SK-N-SH treated with all-trans-retinoic acid at 6 μM for 48 hours (cell line): ENCODE measurements around the gene TIPRL.
A peak's percentile ranks its signal among the peaks of the same experiment; 100 is the strongest.
"Not testable (repeated sequence)": the region's sequence is repeated elsewhere in the genome, so short reads cannot be mapped to it uniquely, and the experiment has no call there.

Experiments used
- ATAC-seq: fragments of 200-7000 bp; cut with Tn5 transposase; 3 replicates; pipeline ENCODE4 v1.9.1; 2020; ENCODE audit warnings: mild to moderate bottlenecking, moderate library complexity
- BACH2 ChIP-seq: fragments of 250-450 bp; sonication (Bioruptor Pico); IDR thresholded peaks from 2 replicates; pipeline ENCODE4 v1.9.0; 2021; ENCODE audit warnings: mild to moderate bottlenecking, borderline replicate concordance
- CREB5 ChIP-seq: fragments of 250-450 bp; sonication (Bioruptor Pico); IDR thresholded peaks from 2 replicates; pipeline ENCODE4 v1.5.1; 2020; ENCODE audit warnings: low read depth, mild to moderate bottlenecking, moderate library complexity
- CSDC2 ChIP-seq: fragments of 250-450 bp; sonication (Bioruptor Pico); IDR thresholded peaks from 2 replicates; pipeline ENCODE4 v1.5.0; 2020; ENCODE audit warnings: mild to moderate bottlenecking, moderate library complexity
- ESRRG ChIP-seq: fragments of 250-450 bp; sonication (Bioruptor Pico); IDR thresholded peaks from 2 replicates; pipeline ENCODE4 v1.6.1; 2021; ENCODE audit warnings: mild to moderate bottlenecking
- GLIS3 ChIP-seq: fragments of 250-450 bp; sonication (Bioruptor Pico); IDR thresholded peaks from 2 replicates; pipeline ENCODE4 v1.5.0; 2020; ENCODE audit warnings: mild to moderate bottlenecking, moderate library complexity
- ISL1 ChIP-seq: fragments of 250-450 bp; sonication (Bioruptor Pico); IDR thresholded peaks from 2 replicates; pipeline ENCODE4 v2.1.2; 2022; ENCODE audit warnings: mild to moderate bottlenecking, moderate library complexity
- OSR1 ChIP-seq: fragments of 250-450 bp; sonication (Bioruptor Pico); IDR thresholded peaks from 2 replicates; pipeline ENCODE4 v1.8.0; 2022; ENCODE audit warnings: moderate library complexity, mild to moderate bottlenecking, inconsistent platforms
- POU6F1 ChIP-seq: fragments of 250-450 bp; sonication (Bioruptor Pico); IDR thresholded peaks from 2 replicates; pipeline ENCODE4 v1.8.0; 2021; ENCODE audit warnings: low read depth, mild to moderate bottlenecking, moderate library complexity, borderline replicate concordance
- PPARA ChIP-seq: fragments of 250-450 bp; sonication (Bioruptor Pico); IDR thresholded peaks from 2 replicates; pipeline ENCODE4 v1.5.0; 2020; ENCODE audit warnings: mild to moderate bottlenecking, borderline replicate concordance
- RARB ChIP-seq: fragments of 250-450 bp; sonication (Bioruptor Pico); IDR thresholded peaks from 2 replicates; pipeline ENCODE4 v1.8.0; 2021; ENCODE audit warnings: mild to moderate bottlenecking, moderate library complexity
- SNAI2 ChIP-seq: fragments of 250-450 bp; sonication (Bioruptor Pico); IDR thresholded peaks from 2 replicates; pipeline ENCODE4 v1.5.0; 2020; ENCODE audit warnings: mild to moderate bottlenecking, moderate library complexity
- TOX ChIP-seq: fragments of 250-450 bp; sonication (Bioruptor Pico); IDR thresholded peaks from 2 replicates; pipeline ENCODE4 v1.8.0; 2021; ENCODE audit warnings: mild to moderate bottlenecking, moderate library complexity, borderline replicate concordance
- TSHZ2 ChIP-seq: fragments of 250-450 bp; sonication (Bioruptor Pico); IDR thresholded peaks from 2 replicates; pipeline ENCODE4 v1.5.0; 2020; ENCODE audit warnings: mild to moderate bottlenecking, moderate library complexity
- ZC3H10 ChIP-seq: fragments of 250-450 bp; sonication (Bioruptor Pico); IDR thresholded peaks from 2 replicates; pipeline ENCODE4 v1.5.1; 2021; ENCODE audit warnings: mild to moderate bottlenecking, moderate library complexity
- ZFP3 ChIP-seq: fragments of 250-450 bp; sonication (Bioruptor Pico); IDR thresholded peaks from 2 replicates; pipeline ENCODE4 v1.5.0; 2020; ENCODE audit warnings: mild to moderate bottlenecking, moderate library complexity
- ZNF565 ChIP-seq: fragments of 450-650 bp; formaldehyde crosslinking; conservative IDR thresholded peaks from 2 replicates; pipeline ENCODE4 v1.5.0; 2020; ENCODE audit warnings: low read depth, mild to moderate bottlenecking, moderate library complexity
- ZNF70 ChIP-seq: fragments of 450-650 bp; formaldehyde crosslinking; IDR thresholded peaks from 2 replicates; pipeline ENCODE4 v1.5.0; 2020; ENCODE audit warnings: mild to moderate bottlenecking, moderate library complexity
- ZNF8 ChIP-seq: fragments of 450-650 bp; formaldehyde crosslinking; IDR thresholded peaks from 2 replicates; pipeline ENCODE4 v1.5.0; 2020; ENCODE audit warnings: mild to moderate bottlenecking, moderate library complexity

The TIPRL gene

GRCh38 chr1:168202941-168203654 lies 24.3 kb downstream of the TIPRL start:
- no peak for TF ChIP-seq GLIS3 (CRISPR knock-in tag)
- no peak for TF ChIP-seq BACH2
- no peak for TF ChIP-seq OSR1 (CRISPR knock-in tag)
- no peak for TF ChIP-seq CREB5 (CRISPR knock-in tag)
- TF ChIP-seq POU6F1 (CRISPR knock-in tag): no peak
- no peak; the same call in 2 of the 3 replicates for ATAC-seq

GRCh38 chr1:168206111-168206510 lies 27.3 kb downstream of the TIPRL start:
- TF ChIP-seq GLIS3 (CRISPR knock-in tag) (no peak), ZNF8 (CRISPR knock-in tag) (no peak), ZNF565 (CRISPR knock-in tag) (no peak), OSR1 (CRISPR knock-in tag) (no peak)
- ATAC-seq: no peak

- not testable (repeated sequence) for ATAC-seq
Measured at GRCh38 chr1:168207673-168208072, 28.9 kb downstream of the TIPRL start.

- TF ChIP-seq OSR1 (CRISPR knock-in tag): no peak
- no peak for TF ChIP-seq BACH2
- ATAC-seq: no peak
Measured at GRCh38 chr1:168210312-168210711, 31.6 kb downstream of the TIPRL start.

- no peak for ATAC-seq
- TF ChIP-seq ZNF565 (CRISPR knock-in tag) (no peak), ZNF8 (CRISPR knock-in tag) (no peak)
Measured at GRCh38 chr1:168213349-168213748, 34.6 kb downstream of the TIPRL start.

- TF ChIP-seq ZNF8 (CRISPR knock-in tag) (no peak), SNAI2 (CRISPR knock-in tag) (no peak), ZC3H10 (CRISPR knock-in tag) (no peak), ZNF70 (no peak), ZFP3 (CRISPR knock-in tag) (no peak), CREB5 (CRISPR knock-in tag) (no peak), TOX (no peak), ISL1 (no peak), PPARA (no peak)
- no peak for ATAC-seq
Measured at GRCh38 chr1:168216171-168216570, 37.4 kb downstream of the TIPRL start.

GRCh38 chr1:168217664-168218063 lies 38.9 kb downstream of the TIPRL start:
- TF ChIP-seq PPARA (no peak), BACH2 (no peak), SNAI2 (CRISPR knock-in tag) (no peak), RARB (CRISPR knock-in tag) (no peak), ZNF8 (CRISPR knock-in tag) (no peak)

GRCh38 chr1:168218658-168219057 lies 39.9 kb downstream of the TIPRL start:
- TF ChIP-seq ZNF565 (CRISPR knock-in tag) (no peak), TSHZ2 (no peak), ESRRG (CRISPR knock-in tag) (no peak), TOX (no peak), CSDC2 (CRISPR knock-in tag) (no peak), ZC3H10 (CRISPR knock-in tag) (no peak), RARB (CRISPR knock-in tag) (no peak), ZFP3 (CRISPR knock-in tag) (no peak), PPARA (no peak), CREB5 (CRISPR knock-in tag) (no peak), SNAI2 (CRISPR knock-in tag) (no peak)
- TF ChIP-seq, all 23 proteins: peak for 0
- ATAC-seq: no peak

More at GRCh38 chr1:168217664-168218063, 38.9 kb downstream of the TIPRL start:
- ATAC-seq: peak; percentile 36; the same call in 1 of the 3 replicates
